Nephron progenitor cell (in vitro differentiated cells): ENCODE results near the gene CLN5.

Experiments used
- DNase-seq: peaks from one replicate; pipeline ENCODE4 v3.0.0; 2021
- H3K27ac Mint-ChIP-seq: 2 replicates; pipeline ENCODE4 v1.8.0; 2021; ENCODE audit warnings: mild to moderate bottlenecking, moderate library complexity, mixed read lengths
- H3K27me3 Mint-ChIP-seq: 2 replicates; pipeline ENCODE4 v1.8.0; 2021; ENCODE audit warnings: mild to moderate bottlenecking, low read depth, mixed read lengths; ENCODE audit not compliant: poor library complexity
- H3K36me3 Mint-ChIP-seq: 2 replicates; pipeline ENCODE4 v1.8.0; 2021; ENCODE audit warnings: low read depth, mixed read lengths
- H3K4me1 Mint-ChIP-seq: 2 replicates; pipeline ENCODE4 v1.8.0; 2021; ENCODE audit warnings: mixed read lengths
- H3K4me3 Mint-ChIP-seq: 2 replicates; pipeline ENCODE4 v1.8.0; 2021; ENCODE audit warnings: mild to moderate bottlenecking, moderate library complexity, mixed read lengths
- H3K9me3 Mint-ChIP-seq: 2 replicates; pipeline ENCODE4 v1.8.0; 2021; ENCODE audit warnings: mild to moderate bottlenecking, moderate library complexity, mixed read lengths
- CTCF ChIP-seq: fragments of 200-600 bp; sonication (generic); IDR thresholded peaks from 2 replicates; pipeline ENCODE4 v1.5.0; 2021; ENCODE audit warnings: antibody characterized with exemption

Gene CLN5

GRCh38 chr13:77047649-77048343 is 55.9 kb downstream of the CLN5 start:
- H3K9me3 Mint-ChIP-seq: no peaks in the 10 kb centered on the region
- TF ChIP-seq CTCF: no peak
- H3K4me3 Mint-ChIP-seq: no peak overlapping the region
- peaks cover 40% of the 10 kb centered on the region for H3K4me1 Mint-ChIP-seq
- H3K36me3 Mint-ChIP-seq: peaks cover 69% of the 10 kb centered on the region
- no peak for DNase-seq
- H3K27ac Mint-ChIP-seq: peak overlapping the region; percentile 24
- no peaks in the 10 kb centered on the region for H3K27me3 Mint-ChIP-seq

GRCh38 chr13:77048681-77049080 is 56.8 kb downstream of the CLN5 start:
- no peak for TF ChIP-seq CTCF
- Mint-ChIP-seq H3K9me3 (no peaks in the 10 kb centered on the region), H3K4me3 (peak overlapping the region; percentile 39), H3K36me3 (peaks cover 72% of the 10 kb centered on the region), H3K4me1 (peaks cover 36% of the 10 kb centered on the region), H3K27ac (peak overlapping the region; percentile 89), H3K27me3 (no peaks in the 10 kb centered on the region)
- DNase-seq: no peak

GRCh38 chr13:77053192-77053591 is 61.3 kb downstream of the CLN5 start:
- Mint-ChIP-seq H3K4me1 (peaks cover 48% of the 10 kb centered on the region), H3K27ac (no peak overlapping the region), H3K9me3 (no peaks in the 10 kb centered on the region), H3K4me3 (no peak overlapping the region), H3K27me3 (no peaks in the 10 kb centered on the region), H3K36me3 (peaks cover 58% of the 10 kb centered on the region)
- no peak for TF ChIP-seq CTCF
- no peak for DNase-seq
